Fibroblast of villous mesenchyme (primary cell): ENCODE measurements around the gene AFAP1. TPM values are rescaled to one million over a fixed set of nuclear protein-coding genes. Genes with fewer than 3 reads are reported as not detected.

Source experiments
- DNase-seq: peaks from one replicate; pipeline ENCODE4 v3.0.0-alpha.2; 2010; ENCODE audit warnings: low read depth
- H3K4me3 ChIP-seq: 2 replicates; pipeline ENCODE4 v1.5.1; 2011; ENCODE audit warnings: low read depth, mild to moderate bottlenecking, low read length
- total RNA-seq: library from RNA; depleted of rRNA; stranded (reverse); fragments of >200 nt; gene quantifications from 2 replicates; pipeline ENCODE4 v1.2.3, GENCODE V29; 2012
- TF ChIP-seq, protein P1 (sequence below): IDR thresholded peaks from 2 replicates; pipeline ENCODE4 v1.5.1; 2012; ENCODE audit warnings: low read depth, mild to moderate bottlenecking, low read length; ENCODE audit not compliant: insufficient read depth

Gene AFAP1
- total RNA-seq, 1 donor: 133 TPM

DNA sequence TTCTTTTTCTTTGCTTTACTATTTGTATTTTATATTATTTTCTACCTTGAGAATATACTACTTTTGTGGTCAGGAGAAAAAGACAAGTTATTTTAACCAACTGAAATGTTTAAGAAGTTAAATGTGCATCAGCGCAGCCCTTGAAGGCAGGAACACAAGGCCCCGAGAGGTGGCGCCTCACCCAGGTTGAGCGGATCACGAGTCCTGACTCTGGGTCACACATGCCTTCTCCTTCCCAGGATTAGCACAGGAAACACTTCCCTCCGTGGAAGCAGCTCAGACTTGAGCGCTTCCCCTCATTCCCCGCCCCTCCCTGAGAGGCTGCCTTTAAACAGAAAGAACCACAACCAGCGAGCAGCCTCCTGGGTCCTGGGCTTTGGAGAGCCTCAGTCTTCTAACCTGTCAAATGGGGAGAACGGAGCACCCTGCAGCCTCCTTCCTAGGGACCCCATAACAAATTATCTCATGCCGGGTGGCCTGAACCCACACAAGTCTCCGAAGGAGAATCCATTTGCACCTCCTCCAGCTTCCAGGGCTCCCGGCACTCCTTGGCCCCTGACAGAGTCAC is 217.6 kb downstream of the AFAP1 start:
- H3K4me3 ChIP-seq: no peak overlapping the region
- TF ChIP-seq, protein P1, sequence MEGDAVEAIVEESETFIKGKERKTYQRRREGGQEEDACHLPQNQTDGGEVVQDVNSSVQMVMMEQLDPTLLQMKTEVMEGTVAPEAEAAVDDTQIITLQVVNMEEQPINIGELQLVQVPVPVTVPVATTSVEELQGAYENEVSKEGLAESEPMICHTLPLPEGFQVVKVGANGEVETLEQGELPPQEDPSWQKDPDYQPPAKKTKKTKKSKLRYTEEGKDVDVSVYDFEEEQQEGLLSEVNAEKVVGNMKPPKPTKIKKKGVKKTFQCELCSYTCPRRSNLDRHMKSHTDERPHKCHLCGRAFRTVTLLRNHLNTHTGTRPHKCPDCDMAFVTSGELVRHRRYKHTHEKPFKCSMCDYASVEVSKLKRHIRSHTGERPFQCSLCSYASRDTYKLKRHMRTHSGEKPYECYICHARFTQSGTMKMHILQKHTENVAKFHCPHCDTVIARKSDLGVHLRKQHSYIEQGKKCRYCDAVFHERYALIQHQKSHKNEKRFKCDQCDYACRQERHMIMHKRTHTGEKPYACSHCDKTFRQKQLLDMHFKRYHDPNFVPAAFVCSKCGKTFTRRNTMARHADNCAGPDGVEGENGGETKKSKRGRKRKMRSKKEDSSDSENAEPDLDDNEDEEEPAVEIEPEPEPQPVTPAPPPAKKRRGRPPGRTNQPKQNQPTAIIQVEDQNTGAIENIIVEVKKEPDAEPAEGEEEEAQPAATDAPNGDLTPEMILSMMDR: peak; percentile 45
- peak; percentile 28 for DNase-seq

DNA sequence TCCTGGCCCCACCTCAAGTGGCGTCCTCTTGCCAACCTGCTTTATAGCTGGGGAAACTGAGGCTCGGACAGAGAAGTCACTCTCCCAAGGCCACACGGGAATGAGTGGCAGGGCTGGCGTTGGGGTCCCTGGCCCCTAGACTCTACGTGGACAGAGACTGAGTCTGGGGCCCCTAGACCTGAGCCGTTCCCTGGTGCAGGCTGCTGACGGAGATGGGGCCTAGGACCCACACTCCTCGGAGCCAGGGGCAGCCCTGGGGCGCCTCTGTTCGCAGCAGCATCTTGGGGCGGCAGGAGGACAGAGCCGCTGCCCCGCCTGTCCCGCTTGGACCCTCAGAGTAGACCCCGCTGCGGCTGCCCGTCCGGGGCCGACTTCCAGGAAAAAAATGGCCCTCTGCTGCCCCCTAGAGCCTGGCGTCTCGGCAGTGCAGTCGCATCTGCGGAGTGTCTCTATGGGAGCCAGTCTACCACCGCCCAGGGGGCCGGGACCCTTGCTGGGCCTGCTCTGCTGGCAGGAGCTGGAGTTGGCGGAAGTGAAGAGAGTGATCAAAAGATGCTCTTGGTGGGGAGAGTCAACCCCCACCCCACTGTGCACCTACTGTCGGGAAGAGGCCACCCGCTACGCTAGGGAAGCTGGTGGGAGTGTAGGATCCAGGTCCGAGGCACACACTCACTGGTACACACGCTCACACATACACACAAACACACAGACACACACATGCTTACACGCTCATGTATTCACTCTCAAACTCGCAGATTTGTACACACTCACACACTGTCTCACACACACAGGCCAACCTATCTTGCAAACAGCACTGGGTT is 220.1 kb downstream of the AFAP1 start:
- peak; percentile 36 for DNase-seq
- H3K4me3 ChIP-seq: no peak overlapping the region
- TF ChIP-seq, protein P1: peak; percentile 78

DNA sequence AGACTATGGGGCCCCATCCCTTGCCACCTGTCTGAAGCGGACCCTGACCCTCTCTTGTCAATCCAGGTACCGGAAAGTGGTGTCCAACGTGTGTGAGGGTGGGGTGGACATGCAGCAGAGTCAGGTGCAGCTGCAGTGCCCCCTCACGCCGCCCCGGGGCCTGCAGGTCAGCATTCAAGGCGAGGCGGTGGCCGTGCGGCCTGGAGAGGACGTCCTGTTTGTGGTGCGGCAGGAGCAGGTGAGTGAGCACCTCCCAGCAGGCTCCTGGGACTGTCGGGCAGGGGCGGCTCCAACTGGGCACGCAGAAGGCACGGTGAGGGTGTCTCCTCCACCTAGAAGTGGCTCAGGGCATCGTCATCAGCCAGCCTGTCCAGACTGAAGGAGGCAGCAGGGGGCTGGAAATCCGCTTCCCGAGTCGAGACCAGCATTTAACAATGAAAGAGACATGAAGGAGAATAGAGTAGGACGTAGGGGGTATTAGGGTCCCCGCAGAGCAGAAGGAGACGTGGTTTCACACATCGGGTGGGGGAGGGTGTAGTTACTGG is 221.6 kb downstream of the AFAP1 start:
- DNase-seq: no peak
- TF ChIP-seq, protein P1: no peak

DNA sequence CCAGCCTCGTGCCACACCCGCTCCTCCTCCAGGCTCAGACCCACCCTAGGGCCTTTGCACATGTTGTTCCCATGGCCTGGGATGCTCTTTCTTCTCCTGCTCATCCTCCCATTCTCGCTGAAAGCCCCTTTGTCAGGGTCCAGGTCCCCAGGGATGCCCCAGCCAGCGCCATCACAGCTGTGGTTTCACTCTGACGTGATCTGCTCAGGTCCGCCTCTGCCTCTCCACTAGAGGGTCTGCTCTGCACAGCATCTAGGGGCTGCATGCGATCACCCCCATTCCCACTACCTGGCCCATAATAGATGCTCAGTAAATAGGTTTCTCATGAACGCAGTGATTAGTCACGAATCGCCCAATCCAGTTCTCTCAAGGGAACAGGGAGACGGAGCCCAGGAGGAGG is 222.5 kb downstream of the AFAP1 start:
- no peak for DNase-seq
- TF ChIP-seq, protein P1: no peak
- no peak overlapping the region for H3K4me3 ChIP-seq

More for the DNA sequence above, 221.6 kb downstream of the AFAP1 start:
- no peak overlapping the region for H3K4me3 ChIP-seq

DNA sequence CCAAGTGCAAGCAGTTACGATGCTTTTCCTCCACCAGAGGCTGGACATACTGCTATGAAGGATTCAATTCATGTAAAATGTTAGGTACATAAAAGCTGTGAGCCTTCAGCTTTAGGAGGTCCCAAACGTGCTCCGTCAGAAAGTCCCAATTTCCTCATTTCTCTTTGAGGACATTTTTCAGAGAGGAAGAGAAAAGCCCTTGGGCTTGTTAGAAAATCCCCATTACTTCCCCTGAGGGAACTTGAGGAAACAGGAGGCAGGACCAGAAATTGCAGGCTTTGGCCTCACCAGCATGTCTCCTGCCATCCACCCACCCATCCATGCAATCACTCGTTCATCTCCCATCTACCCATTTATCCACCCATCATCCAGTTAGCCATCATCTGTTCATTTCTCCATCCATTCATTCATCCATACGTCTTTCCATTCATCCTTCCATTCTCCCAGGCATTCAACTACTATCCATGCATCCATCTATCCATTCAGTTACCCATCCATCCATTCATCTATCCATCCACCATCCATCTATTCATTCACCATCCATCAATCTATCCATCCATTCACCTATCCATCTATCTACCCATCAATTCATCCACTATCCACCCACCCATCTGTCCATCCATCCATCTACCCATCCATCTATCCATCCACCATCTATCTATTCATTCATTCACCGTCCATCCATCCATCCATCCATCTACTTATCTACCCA is 223.5 kb downstream of the AFAP1 start:
- DNase-seq: no peak
- no peak overlapping the region for H3K4me3 ChIP-seq
- TF ChIP-seq, protein P1: no peak

DNA sequence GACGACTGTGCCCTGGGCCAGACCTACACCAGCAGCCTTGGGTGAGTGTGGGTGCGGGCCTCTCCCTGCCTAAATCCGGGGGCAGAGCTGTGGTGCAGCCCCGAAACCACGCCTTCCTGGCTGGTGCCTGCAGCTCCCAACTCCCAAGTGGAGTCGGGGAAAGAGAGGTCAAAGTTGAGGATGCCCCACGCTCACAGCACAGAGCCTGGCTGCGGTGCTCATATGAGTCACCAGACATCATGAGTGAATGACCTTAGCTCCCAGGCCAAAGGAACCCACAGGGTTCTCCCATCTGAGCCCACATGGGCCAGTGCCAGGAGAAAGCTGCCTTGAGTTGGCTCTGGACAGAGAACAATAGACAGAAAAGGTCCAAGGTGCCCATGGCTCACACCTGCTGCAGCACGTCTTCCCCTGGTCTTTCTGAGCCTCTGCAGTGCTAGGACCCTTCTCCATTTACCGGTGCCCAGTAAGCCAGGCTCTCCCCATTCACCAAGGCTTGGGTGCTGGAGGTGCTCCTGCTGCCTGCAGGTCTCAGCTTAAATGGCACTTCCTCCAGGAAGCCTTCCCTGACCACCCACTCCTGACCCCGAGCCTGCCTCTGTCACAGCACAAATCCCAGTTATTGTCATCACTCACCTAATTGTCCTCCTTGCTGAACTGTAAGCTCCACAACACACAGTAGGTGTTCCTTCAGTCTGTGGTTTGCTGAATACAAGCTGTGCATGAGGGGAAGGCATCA is 224.2 kb downstream of the AFAP1 start:
- no peak for DNase-seq
- TF ChIP-seq, protein P1: no peak
- no peak overlapping the region for H3K4me3 ChIP-seq
